Neural cell (in vitro differentiated cells): ENCODE data around the gene RHOC. TPM values are rescaled to one million over a fixed set of nuclear protein-coding genes. Genes with fewer than 3 reads are reported as not detected.

Experiments
- H2AFZ ChIP-seq: fragments of 200-600, 300-800 bp; sonication (generic), shearing (Covaris generic); 2 replicates; pipeline ENCODE4 v1.6.0; 2014; ENCODE audit warnings: low read depth, mild to moderate bottlenecking, antibody characterized with exemption, low read length, moderate library complexity
- H3F3A ChIP-seq: fragments of 200-600 bp; shearing (Covaris generic); 2 replicates; pipeline ENCODE4 v1.6.1; 2016; ENCODE audit warnings: mild to moderate bottlenecking, moderate library complexity, mixed read lengths, antibody characterized with exemption, low read length; ENCODE audit not compliant: insufficient read depth, poor library complexity, severe bottlenecking
- H3K27ac ChIP-seq: fragments of 200-600, 300-800 bp; sonication (generic), shearing (Covaris generic); 2 replicates; pipeline ENCODE4 v1.5.1; 2014; ENCODE audit warnings: mild to moderate bottlenecking, low read length, moderate library complexity
- H3K27me3 ChIP-seq: fragments of 300-800, 200-600 bp; sonication (generic), shearing (Covaris generic); 2 replicates; pipeline ENCODE4 v1.6.0; 2014; ENCODE audit warnings: mild to moderate bottlenecking, low read depth, low read length, moderate library complexity; ENCODE audit not compliant: insufficient read depth
- H3K36me3 ChIP-seq: fragments of 300-800, 200-600 bp; sonication (generic), shearing (Covaris generic); 2 replicates; pipeline ENCODE4 v1.5.1; 2014; ENCODE audit warnings: mild to moderate bottlenecking, antibody characterized with exemption, low read length, moderate library complexity; ENCODE audit not compliant: insufficient read depth
- H3K4me2 ChIP-seq: fragments of 300-800, 200-600 bp; sonication (generic), shearing (Covaris generic); 2 replicates; pipeline ENCODE4 v1.6.0; 2014; ENCODE audit warnings: mild to moderate bottlenecking, low read length
- H3K4me3 ChIP-seq: fragments of 300-800, 200-600 bp; sonication (generic), shearing (Covaris generic); 2 replicates; pipeline ENCODE4 v1.5.1; 2014; ENCODE audit warnings: mild to moderate bottlenecking, low read length, moderate library complexity
- H3K79me2 ChIP-seq: fragments of 200-600 bp; shearing (Covaris generic); replicated peaks from 2 replicates; pipeline ENCODE4 v1.6.0; 2014; ENCODE audit warnings: mild to moderate bottlenecking, low read length, moderate library complexity; ENCODE audit not compliant: insufficient read depth
- H3K9ac ChIP-seq: fragments of 300-800, 200-600 bp; sonication (generic), shearing (Covaris generic); 2 replicates; pipeline ENCODE4 v1.6.1; 2016; ENCODE audit warnings: mild to moderate bottlenecking, low read length, mixed read lengths
- H3K9me2 ChIP-seq: fragments of 200-600 bp; shearing (Covaris generic); 2 replicates; pipeline ENCODE4 v1.6.1; 2016; ENCODE audit warnings: mild to moderate bottlenecking, low read length, mixed read lengths; ENCODE audit not compliant: insufficient read depth
- H3K9me3 ChIP-seq: fragments of 200-600, 300-800 bp; sonication (generic), shearing (Covaris generic); 2 replicates; pipeline ENCODE4 v1.6.1; 2016; ENCODE audit warnings: mild to moderate bottlenecking, mixed run types, low read length, moderate library complexity, mixed read lengths
- H4K20me1 ChIP-seq: fragments of 200-600 bp; shearing (Covaris generic); 2 replicates; pipeline ENCODE4 v1.6.1; 2016; ENCODE audit warnings: mild to moderate bottlenecking, mixed run types; ENCODE audit not compliant: insufficient read depth
- EP300 ChIP-seq: fragments of 450-650 bp; conservative IDR thresholded peaks from 2 replicates; pipeline ENCODE4 v1.6.1; 2014; ENCODE audit warnings: antibody characterized with exemption, mild to moderate bottlenecking, moderate library complexity; ENCODE audit not compliant: poor library complexity, severe bottlenecking
- EZH2 ChIP-seq: fragments of 200-600, 300-800 bp; shearing (Covaris generic), sonication (generic); IDR thresholded peaks from 2 replicates; pipeline ENCODE4 v1.6.1; 2014; ENCODE audit warnings: antibody characterized with exemption, low read length, borderline replicate concordance, mild to moderate bottlenecking; ENCODE audit not compliant: insufficient read depth, poor library complexity, severe bottlenecking
- MXI1 ChIP-seq: fragments of 450-650 bp; conservative IDR thresholded peaks from 2 replicates; pipeline ENCODE4 v1.6.1; 2014; ENCODE audit warnings: antibody characterized with exemption, mild to moderate bottlenecking; ENCODE audit not compliant: poor library complexity, severe bottlenecking
- POLR2AphosphoS5 ChIP-seq: IDR thresholded peaks from 2 replicates; pipeline ENCODE4 v1.6.1; 2012
- RAD21 ChIP-seq: fragments of 450-650 bp; conservative IDR thresholded peaks from 2 replicates; pipeline ENCODE4 v1.6.1; 2014; ENCODE audit warnings: antibody characterized with exemption, mild to moderate bottlenecking, moderate library complexity
- SMC3 ChIP-seq: fragments of 450-650 bp; conservative IDR thresholded peaks from 2 replicates; pipeline ENCODE4 v1.6.1; 2014; ENCODE audit warnings: antibody characterized with exemption, mild to moderate bottlenecking, moderate library complexity; ENCODE audit not compliant: poor library complexity
- TAF1 ChIP-seq: IDR thresholded peaks from 2 replicates; pipeline ENCODE4 v1.6.1; 2012; ENCODE audit warnings: low read depth
- polyA plus RNA-seq: library from polyadenylated mRNA; depleted of rRNA; stranded (reverse); fragments of >200 nt; gene quantifications from 2 replicates; pipeline ENCODE4 v1.2.3, GENCODE V29; 2014
- TF ChIP-seq, protein P1 (sequence below): IDR thresholded peaks from 2 replicates; pipeline ENCODE4 v1.6.1; 2012; ENCODE audit warnings: borderline replicate concordance
- TF ChIP-seq, protein P2 (sequence below): fragments of 450-650 bp; IDR thresholded peaks from 2 replicates; pipeline ENCODE4 v1.5.1; 2014; ENCODE audit warnings: antibody characterized with exemption, mild to moderate bottlenecking, moderate library complexity; ENCODE audit not compliant: poor library complexity, severe bottlenecking

RHOC gene
- polyA plus RNA-seq, 1 donor from 2014 or later, result 5.0 TPM

GRCh38 chr1:112672009-112672408 is 34.9 kb downstream of the RHOC start:
- no peak overlapping the region for H3K4me3 ChIP-seq
- no peak overlapping the region for H3K4me2 ChIP-seq
- no peak overlapping the region for H3K27ac ChIP-seq

DNA sequence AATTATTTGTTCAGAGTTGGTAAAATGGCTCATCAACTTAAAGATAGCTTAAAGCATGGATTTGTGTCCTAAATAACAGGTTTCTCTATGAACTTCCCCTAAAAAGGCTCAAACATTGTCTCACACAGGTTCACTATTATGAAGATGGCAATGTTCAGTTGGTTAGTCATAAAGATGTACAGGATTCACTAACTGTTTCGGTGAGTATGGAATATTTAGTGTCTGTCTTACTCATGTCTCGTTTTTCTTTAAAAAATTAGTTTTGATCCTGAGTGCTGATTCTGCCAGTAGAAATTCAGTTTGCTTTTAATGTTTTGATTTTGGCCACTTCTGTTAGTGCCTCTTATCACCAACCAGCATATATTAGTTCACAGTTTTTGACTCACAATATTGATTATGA is 40.0 kb downstream of the RHOC start:
- Histone ChIP-seq H3K4me2 (no peak overlapping the region), H3K9ac (no peak overlapping the region), H3K36me3 (peaks cover 12% of the 10 kb centered on the region), H3F3A (no peaks in the 10 kb centered on the region), H2AFZ (no peak overlapping the region), H3K79me2 (no peaks in the 10 kb centered on the region), H3K27me3 (no peaks in the 10 kb centered on the region), H3K4me3 (no peak overlapping the region), H3K9me3 (no peaks in the 10 kb centered on the region), H3K9me2 (no peaks in the 10 kb centered on the region), H3K27ac (no peak overlapping the region), H4K20me1 (no peaks in the 10 kb centered on the region)
- TF ChIP-seq SMC3 (no peak), MXI1 (no peak), POLR2AphosphoS5 (no peak), TAF1 (no peak), EZH2 (no peak), EP300 (no peak)

More at GRCh38 chr1:112672009-112672408, 34.9 kb downstream of the RHOC start:
- Histone ChIP-seq H4K20me1 (no peaks in the 10 kb centered on the region), H3F3A (no peaks in the 10 kb centered on the region), H3K9ac (no peak overlapping the region), H3K9me2 (no peaks in the 10 kb centered on the region), H3K9me3 (no peaks in the 10 kb centered on the region), H2AFZ (no peak overlapping the region), H3K36me3 (peaks cover 5% of the 10 kb centered on the region), H3K79me2 (no peaks in the 10 kb centered on the region), H3K27me3 (no peaks in the 10 kb centered on the region)
- TF ChIP-seq, protein P1, sequence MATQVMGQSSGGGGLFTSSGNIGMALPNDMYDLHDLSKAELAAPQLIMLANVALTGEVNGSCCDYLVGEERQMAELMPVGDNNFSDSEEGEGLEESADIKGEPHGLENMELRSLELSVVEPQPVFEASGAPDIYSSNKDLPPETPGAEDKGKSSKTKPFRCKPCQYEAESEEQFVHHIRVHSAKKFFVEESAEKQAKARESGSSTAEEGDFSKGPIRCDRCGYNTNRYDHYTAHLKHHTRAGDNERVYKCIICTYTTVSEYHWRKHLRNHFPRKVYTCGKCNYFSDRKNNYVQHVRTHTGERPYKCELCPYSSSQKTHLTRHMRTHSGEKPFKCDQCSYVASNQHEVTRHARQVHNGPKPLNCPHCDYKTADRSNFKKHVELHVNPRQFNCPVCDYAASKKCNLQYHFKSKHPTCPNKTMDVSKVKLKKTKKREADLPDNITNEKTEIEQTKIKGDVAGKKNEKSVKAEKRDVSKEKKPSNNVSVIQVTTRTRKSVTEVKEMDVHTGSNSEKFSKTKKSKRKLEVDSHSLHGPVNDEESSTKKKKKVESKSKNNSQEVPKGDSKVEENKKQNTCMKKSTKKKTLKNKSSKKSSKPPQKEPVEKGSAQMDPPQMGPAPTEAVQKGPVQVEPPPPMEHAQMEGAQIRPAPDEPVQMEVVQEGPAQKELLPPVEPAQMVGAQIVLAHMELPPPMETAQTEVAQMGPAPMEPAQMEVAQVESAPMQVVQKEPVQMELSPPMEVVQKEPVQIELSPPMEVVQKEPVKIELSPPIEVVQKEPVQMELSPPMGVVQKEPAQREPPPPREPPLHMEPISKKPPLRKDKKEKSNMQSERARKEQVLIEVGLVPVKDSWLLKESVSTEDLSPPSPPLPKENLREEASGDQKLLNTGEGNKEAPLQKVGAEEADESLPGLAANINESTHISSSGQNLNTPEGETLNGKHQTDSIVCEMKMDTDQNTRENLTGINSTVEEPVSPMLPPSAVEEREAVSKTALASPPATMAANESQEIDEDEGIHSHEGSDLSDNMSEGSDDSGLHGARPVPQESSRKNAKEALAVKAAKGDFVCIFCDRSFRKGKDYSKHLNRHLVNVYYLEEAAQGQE, result no peak
- TF ChIP-seq TAF1 (no peak), EZH2 (no peak)

- no peak overlapping the region for H3K4me3 ChIP-seq
- H3K27me3 ChIP-seq, result no peaks in the 10 kb centered on the region
- no peaks in the 10 kb centered on the region for H3K79me2 ChIP-seq
- H3K9ac ChIP-seq, result no peak overlapping the region
- TF ChIP-seq EZH2 (no peak), EP300 (no peak), TAF1 (no peak), MXI1 (no peak), POLR2AphosphoS5 (no peak), SMC3 (no peak), RAD21 (no peak)
- TF ChIP-seq, protein P2, sequence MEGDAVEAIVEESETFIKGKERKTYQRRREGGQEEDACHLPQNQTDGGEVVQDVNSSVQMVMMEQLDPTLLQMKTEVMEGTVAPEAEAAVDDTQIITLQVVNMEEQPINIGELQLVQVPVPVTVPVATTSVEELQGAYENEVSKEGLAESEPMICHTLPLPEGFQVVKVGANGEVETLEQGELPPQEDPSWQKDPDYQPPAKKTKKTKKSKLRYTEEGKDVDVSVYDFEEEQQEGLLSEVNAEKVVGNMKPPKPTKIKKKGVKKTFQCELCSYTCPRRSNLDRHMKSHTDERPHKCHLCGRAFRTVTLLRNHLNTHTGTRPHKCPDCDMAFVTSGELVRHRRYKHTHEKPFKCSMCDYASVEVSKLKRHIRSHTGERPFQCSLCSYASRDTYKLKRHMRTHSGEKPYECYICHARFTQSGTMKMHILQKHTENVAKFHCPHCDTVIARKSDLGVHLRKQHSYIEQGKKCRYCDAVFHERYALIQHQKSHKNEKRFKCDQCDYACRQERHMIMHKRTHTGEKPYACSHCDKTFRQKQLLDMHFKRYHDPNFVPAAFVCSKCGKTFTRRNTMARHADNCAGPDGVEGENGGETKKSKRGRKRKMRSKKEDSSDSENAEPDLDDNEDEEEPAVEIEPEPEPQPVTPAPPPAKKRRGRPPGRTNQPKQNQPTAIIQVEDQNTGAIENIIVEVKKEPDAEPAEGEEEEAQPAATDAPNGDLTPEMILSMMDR, result no peak
- TF ChIP-seq, protein P1, result no peak
- no peaks in the 10 kb centered on the region for H3F3A ChIP-seq
- no peak overlapping the region for H2AFZ ChIP-seq
- H3K9me2 ChIP-seq, result no peaks in the 10 kb centered on the region
- H3K27ac ChIP-seq, result no peak overlapping the region
- H3K9me3 ChIP-seq, result no peaks in the 10 kb centered on the region
- no peak overlapping the region for H3K4me2 ChIP-seq
- no peaks in the 10 kb centered on the region for H4K20me1 ChIP-seq
- peaks cover 7% of the 10 kb centered on the region for H3K36me3 ChIP-seq
These were observed 41.1 kb downstream of the RHOC start for GRCh38 chr1:112665857-112666256.
